Activated T-cell treated with anti-CD3 and anti-CD28 coated beads for 4 hours (primary cell): ENCODE results near the gene OR1D5.
"Not testable (repeated sequence)": the region's sequence is repeated elsewhere in the genome, so short reads cannot be mapped to it uniquely, and the experiment has no call there.

Source experiments
- DNase-seq: peaks from one replicate; pipeline ENCODE4 v3.0.0-alpha.2; 2020

Gene OR1D5

DNA sequence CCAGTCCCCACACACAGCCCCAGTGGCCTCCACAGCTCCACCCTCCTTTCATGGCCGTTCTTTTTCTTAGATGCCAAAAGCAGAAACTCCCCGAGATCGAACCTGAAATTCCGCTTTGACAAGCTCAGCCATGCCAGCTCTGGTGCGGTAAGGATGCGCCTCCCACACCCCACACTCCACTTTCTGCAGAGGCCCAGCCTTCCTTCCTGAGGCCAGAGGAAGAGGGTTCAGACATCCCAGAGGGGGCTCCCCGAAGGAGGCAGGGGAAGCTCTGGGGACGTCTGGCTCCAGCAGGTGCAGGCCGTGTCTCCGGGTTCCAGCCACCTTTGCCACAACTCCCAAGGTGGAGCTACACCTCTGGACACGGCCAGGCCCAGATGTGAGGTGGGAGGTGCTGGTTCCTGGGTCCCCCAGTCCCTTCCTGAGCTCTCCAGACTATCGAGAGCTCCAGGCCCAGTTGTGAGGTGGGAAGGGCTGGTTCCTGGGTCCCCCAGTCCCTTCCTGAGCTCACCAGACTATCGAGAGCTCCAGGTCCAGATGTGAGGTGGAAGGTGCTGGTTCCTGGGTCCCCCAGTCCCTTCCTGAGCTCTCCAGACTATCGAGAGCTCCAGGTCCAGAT is 32.4 kb downstream of the OR1D5 start:
- DNase-seq = not testable (repeated sequence)

DNA sequence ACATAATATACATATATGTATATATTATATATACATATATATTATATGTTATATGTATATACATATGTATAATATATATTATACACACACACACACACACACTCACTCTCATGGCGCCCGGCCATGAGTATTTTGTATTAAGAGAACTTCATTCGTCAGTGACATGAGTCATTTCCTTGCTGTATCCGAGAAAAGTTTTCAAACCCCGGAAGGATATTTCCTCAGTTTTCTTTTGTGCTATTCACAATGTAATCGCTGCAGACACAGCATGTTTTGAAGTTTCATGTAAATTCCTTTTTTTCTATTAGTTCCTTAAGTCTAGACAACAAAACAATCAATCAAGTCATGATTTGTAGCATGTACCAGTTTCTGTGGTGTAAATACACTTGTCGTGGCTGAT is 33.3 kb downstream of the OR1D5 start:
- DNase-seq = no peak

DNA sequence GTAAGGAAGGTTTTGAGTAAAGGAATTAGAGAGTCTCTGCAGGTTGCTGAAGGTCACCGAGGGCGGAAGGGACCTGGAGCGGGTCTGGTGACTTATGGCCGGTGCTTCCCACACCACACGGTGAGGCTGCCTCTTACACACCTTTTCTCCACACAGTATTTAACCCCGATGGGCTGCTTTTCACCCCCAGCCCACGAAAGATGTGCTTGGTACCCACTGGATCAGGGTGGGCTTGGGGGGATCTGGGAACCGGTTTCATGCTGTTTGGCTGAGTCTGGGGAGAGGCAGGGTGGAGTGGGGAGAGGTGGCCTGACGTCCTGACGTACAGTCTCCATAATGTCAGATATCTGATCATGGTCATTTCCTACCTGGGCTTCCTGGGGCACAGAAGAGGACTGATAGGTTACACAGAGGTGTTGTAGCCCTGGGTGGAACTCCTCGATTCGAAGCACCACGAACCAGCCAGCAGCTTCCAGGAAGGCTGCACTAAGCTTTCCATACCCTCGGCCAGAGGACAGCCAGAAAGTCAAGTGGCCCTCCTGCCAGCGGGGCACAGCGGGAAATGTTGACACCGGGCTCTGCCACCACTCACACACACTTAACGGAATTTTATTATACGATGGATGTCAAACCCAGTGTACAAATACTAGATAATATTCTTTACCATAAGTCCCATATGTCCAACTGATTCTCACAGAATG is 34.0 kb downstream of the OR1D5 start:
- DNase-seq = no peak

- DNase-seq = no peak
These were observed 35.4 kb downstream of the OR1D5 start for GRCh38 chr17:3027786-3028532.

DNA sequence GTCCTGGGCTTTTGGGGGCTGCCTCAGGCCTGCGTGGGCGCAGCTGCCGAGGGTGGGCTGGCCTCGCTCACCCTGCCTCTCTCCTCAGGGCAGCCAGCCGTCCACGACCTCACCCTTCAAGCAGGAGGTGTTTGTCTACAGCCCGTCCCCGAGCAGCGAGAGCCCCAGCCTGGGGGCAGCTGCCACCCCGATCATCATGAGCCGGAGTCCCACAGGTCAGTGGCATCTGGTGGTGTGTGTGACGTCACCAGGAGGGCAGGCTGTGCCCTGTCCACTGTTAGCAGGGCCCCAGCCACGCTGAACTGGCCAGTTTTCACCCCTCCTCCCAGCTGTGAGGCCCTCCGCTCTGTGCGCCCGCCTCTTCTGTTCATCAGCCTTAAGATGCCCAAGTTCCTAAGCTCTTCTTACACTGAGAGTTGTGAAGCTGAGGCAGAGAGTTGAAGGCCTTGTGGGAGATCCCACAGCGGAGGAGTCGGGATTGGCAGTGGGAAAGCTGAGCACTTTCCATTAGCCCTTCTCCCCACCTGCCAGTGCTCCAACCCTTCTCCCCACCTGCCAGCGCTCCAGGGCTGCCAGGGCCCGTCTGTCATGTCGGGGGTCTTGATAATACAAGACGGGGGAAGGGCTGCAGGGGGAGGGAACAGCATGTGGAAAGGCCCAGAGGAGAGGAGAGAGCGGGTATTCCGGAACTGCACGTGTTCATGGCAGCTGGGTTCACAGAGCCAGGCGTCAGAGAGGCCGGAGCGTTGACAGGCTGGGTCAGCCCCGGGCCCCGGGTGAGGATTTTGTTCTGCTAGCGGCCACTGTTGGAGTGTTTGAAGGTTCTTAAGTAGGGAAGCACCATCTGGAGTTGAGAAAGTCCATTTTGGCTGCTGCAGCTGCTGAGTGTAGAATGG is 36.3 kb downstream of the OR1D5 start:
- no peak for DNase-seq

DNA sequence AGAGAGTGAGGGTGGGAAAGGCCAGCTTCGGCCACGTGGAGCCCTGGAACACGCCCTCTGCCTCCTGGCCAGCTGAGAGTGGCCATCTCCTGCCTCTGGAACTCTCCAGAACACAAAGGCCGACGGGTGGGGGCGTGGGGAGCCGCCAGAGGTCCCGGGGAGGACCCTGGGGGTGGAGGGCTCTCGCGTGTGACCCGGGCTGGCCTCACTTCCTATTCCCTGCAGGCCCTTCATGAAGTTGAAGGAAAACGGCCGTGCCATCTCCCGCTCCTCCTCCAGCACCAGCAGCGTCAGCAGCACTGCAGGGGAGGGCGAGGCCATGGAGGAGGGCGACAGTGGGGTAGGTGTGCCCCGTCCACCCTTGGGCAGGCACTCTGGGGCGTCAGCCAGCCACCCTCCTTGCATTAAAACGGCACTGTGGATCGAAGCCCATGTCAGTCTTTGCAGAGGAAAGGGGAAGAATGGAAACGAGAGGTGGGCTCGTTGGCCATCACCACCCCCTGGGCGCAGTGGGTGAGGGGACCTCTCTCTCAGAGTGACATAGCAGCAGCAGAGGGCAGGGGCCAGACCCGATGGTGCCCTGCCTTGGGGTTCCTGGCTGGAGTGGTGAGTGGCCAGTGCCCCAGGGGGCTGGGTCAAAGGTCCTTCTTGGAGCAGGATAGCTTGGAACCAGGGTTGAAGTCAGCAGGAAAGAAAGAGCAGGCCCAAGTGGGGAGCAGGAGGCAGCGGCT is 37.1 kb downstream of the OR1D5 start:
- no peak for DNase-seq

GRCh38 chr17:3025421-3026124 is 37.8 kb downstream of the OR1D5 start:
- no peak for DNase-seq

DNA sequence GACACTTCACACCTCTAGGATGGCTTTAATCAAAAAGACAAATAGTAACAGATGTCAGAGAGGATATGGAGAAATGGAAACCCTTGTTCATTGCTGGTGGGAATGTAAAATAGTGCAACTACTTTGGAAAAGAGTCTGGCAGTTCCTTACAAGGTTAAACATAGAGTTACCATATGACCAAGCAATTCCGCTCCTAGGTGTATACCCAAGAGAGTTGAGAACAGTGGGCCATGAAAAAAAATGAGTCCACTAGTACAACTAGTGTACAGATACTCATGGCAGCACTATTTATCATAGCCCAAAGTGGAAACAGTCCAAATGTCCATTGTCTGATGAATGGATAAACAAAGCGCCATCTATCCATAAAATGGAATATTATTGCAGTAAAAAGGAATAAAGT is 39.1 kb downstream of the OR1D5 start:
- no peak for DNase-seq

DNA sequence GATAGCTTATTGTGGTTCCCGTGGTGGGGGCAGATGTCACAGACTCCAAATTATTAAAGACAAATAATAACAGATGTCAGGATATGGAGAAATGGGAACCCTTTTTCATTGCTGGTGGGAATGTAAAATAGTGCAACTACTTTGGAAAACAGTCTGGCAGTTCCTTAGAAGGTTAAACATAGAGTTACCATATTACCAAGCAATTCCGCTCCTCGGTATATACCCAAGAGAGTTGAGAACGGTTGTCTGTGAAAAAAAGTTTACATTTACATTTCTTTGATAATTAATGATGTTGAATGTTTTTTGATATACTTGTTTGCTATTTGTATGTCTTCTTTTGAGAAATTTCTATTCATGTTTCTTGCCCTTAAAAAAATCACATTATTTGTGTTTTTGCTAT is 41.2 kb downstream of the OR1D5 start:
- DNase-seq = no peak

- no peak for DNase-seq
These were observed 43.0 kb downstream of the OR1D5 start for GRCh38 chr17:3020381-3020780.

DNA sequence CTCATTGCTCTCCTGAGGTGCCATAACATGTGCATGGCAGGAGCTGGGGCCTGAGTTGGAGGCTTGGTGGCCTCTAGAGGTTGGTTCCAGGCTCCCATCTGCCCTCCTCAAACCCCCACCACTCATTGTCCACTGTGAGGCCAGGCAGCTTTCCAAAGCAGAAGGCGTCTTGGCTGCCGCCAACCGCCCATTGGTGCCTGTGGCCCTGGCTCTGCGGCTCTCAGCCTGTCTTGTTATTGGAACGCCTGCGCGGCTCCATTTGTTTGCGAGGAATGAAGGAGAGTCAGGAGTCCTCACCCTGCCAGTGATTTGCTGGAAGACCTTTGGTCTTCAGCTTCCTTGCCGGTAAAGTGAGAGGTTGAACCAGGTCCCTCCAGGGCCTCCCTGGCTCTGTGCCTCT is 43.6 kb downstream of the OR1D5 start:
- DNase-seq = no peak

DNA sequence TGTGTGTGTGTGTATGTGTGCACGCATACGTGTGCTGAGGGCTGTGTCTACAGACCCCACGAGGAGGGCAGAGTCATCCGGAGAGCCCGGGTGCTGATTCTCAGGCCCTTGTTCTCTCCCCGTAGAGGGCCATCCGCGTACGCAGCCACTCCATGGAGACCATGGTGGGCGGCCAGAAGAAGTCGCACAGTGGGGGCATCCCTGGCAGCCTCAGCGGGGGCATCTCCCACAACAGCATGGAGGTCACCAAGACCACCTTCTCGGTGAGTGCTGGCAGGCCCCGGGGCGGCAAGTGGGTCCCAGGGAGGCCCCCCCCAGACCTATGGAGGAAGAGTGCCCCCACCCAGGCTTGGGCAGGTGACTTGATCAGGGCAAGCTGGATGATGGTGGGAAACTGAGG is 45.5 kb downstream of the OR1D5 start:
- no peak for DNase-seq

- DNase-seq = no peak
These were observed 47.5 kb downstream of the OR1D5 start for GRCh38 chr17:3015890-3016289.

GRCh38 chr17:3012926-3013581 is 50.4 kb downstream of the OR1D5 start:
- DNase-seq = peak; percentile 44
